Right lobe of liver (tissue), 4 donors: ENCODE data around the gene PTH1R.

Source experiments
- CTCF ChIP-seq, 4 donors: fragments of 200-600 bp in 3 of 4; fragments of 450-650 bp in 1 of 4; IDR thresholded peaks; one replicate each; pipeline versions ENCODE4 v1.5.1 to v1.8.0; 2016 to 2022; ENCODE audit warnings: antibody characterized with exemption in 4 of 4, mild to moderate bottlenecking in 2 of 4
- POLR2A ChIP-seq: fragments of 450-650 bp; IDR thresholded peaks from one replicate; pipeline ENCODE4 v1.6.1; 2017; ENCODE audit warnings: antibody characterized with exemption, mild to moderate bottlenecking
- donor health status: DM: no; HTN: no; CAD: no.
- donor health status: DM: no; HTN: no; CAD: no.
- donor health status: DM: no; HTN: yes; CAD: no.

GRCh38 chr3:46849045-46849631, 28.4 kb upstream of the PTH1R start:
- TF ChIP-seq CTCF (IDR thresholded peaks at IDR 0.05) (no peak), POLR2A (no peak)
